Lower leg skin (tissue), 4 donors: ENCODE results near the gene TMEM115. TPM values are rescaled to one million over a fixed set of nuclear protein-coding genes. Genes with fewer than 3 reads are reported as not detected.

Experiments used
- DNase-seq, 2 donors: peaks; one replicate each; pipeline ENCODE4 v3.0.0-alpha.2; 2019; ENCODE audit warnings: low spot score in 2 of 2
- H3K4me3 ChIP-seq: fragments of 200-600 bp; sonication (generic); 2 replicates; pipeline ENCODE4 v1.5.1; 2017; ENCODE audit warnings: mild to moderate bottlenecking, low read depth; ENCODE audit not compliant: poor library complexity, severe bottlenecking
- POLR2A ChIP-seq, 2 donors: fragments of 450-650 bp; IDR thresholded peaks; one replicate each; pipeline ENCODE4 v1.6.1; 2016 to 2017; ENCODE audit warnings: antibody characterized with exemption in 2 of 2, mild to moderate bottlenecking in 1 of 2, moderate library complexity in 1 of 2
- WGBS, 2 donors: methylation state at CpG; one replicate each; pipeline ENCODE4 v1.1.5; 2018; 5-methylcytosine and 5-hydroxymethylcytosine counted together
- intact Hi-C: fragments of 100-400 bp; cut with DNase I; formaldehyde crosslinking; loops from one replicate; pipeline ENCODE4 v1.15.0; 2023; ENCODE audit warnings: low total_unique reads
- total RNA-seq, 4 donors: library from RNA; depleted of rRNA; stranded (reverse); fragments of >200 nt; gene quantifications; one replicate each; pipeline ENCODE4 v1.1.0, GENCODE V29; 2016
- TF ChIP-seq, protein P1 (sequence below), 3 donors: fragments of 450-650 bp; IDR thresholded peaks; one replicate each; pipeline ENCODE4 v1.5.1; 2016; ENCODE audit warnings: antibody characterized with exemption in 3 of 3, mild to moderate bottlenecking in 3 of 3, moderate library complexity in 2 of 3

Gene TMEM115
- total RNA-seq, 4 donors from 2014 or later: 90.5 to 92.7 (median 92.4) TPM

GRCh38 chr3:50370594-50370993, 11.3 kb upstream of the TMEM115 start:
- no peak for TF ChIP-seq POLR2A (IDR thresholded peaks at IDR 0.05)
- TF ChIP-seq, protein P1, sequence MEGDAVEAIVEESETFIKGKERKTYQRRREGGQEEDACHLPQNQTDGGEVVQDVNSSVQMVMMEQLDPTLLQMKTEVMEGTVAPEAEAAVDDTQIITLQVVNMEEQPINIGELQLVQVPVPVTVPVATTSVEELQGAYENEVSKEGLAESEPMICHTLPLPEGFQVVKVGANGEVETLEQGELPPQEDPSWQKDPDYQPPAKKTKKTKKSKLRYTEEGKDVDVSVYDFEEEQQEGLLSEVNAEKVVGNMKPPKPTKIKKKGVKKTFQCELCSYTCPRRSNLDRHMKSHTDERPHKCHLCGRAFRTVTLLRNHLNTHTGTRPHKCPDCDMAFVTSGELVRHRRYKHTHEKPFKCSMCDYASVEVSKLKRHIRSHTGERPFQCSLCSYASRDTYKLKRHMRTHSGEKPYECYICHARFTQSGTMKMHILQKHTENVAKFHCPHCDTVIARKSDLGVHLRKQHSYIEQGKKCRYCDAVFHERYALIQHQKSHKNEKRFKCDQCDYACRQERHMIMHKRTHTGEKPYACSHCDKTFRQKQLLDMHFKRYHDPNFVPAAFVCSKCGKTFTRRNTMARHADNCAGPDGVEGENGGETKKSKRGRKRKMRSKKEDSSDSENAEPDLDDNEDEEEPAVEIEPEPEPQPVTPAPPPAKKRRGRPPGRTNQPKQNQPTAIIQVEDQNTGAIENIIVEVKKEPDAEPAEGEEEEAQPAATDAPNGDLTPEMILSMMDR (IDR thresholded peaks at IDR 0.05): no peak
- intact Hi-C loops: no loop called here
- WGBS, 2 donors: 43 to 45% methylated on average over 14 of the region's 14 CpGs
- H3K4me3 ChIP-seq: no peak overlapping the region
- DNase-seq: no peak

DNA sequence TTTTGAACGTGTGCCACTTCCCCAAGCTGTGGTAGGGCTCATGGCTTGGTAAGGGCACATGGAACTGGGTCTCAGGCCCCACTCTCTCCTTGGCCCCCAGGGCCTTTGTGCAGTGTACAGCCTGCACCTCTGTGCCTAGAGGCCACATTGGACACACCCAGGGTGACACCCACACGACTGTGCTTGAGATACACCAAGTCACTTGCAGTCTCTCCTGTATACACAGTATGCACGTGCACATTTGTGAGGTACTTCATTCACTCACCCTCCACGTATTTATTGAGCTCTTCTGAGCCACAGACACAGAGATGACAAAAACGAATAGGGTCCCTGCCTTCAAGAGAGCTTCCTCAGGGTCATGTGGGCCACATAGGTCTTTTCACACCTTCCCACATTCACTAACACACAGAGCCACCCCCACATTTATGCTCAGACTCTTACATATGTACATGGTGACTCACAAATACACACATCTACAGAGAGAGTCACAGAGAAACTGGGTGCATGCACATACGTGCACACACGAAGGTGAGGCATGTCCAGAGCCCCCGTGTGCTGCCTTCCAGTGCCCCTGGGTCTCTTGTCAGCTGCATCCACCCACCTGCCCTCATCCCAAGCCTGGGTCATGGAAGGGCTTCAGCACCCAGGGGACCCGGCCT, 9.8 kb upstream of the TMEM115 start:
- WGBS, 2 donors: 55 to 67% methylated on average over 9 of the region's 9 CpGs
- TF ChIP-seq, protein P1 (IDR thresholded peaks at IDR 0.05): no peak
- TF ChIP-seq POLR2A (IDR thresholded peaks at IDR 0.05): no peak
- H3K4me3 ChIP-seq: no peak overlapping the region
- intact Hi-C loops: no loop called here
- DNase-seq: no peak

- WGBS, 2 donors: 71 to 79% methylated on average over 5 of the region's 5 CpGs
- intact Hi-C loops: no loop called here
- peak overlapping the region; percentile 32 for H3K4me3 ChIP-seq
- no peak for TF ChIP-seq POLR2A (IDR thresholded peaks at IDR 0.05)
- TF ChIP-seq, protein P1 (IDR thresholded peaks at IDR 0.05): no peak
- no peak for DNase-seq
Observed at GRCh38 chr3:50365842-50366220, 6.5 kb upstream of the TMEM115 start.

DNA sequence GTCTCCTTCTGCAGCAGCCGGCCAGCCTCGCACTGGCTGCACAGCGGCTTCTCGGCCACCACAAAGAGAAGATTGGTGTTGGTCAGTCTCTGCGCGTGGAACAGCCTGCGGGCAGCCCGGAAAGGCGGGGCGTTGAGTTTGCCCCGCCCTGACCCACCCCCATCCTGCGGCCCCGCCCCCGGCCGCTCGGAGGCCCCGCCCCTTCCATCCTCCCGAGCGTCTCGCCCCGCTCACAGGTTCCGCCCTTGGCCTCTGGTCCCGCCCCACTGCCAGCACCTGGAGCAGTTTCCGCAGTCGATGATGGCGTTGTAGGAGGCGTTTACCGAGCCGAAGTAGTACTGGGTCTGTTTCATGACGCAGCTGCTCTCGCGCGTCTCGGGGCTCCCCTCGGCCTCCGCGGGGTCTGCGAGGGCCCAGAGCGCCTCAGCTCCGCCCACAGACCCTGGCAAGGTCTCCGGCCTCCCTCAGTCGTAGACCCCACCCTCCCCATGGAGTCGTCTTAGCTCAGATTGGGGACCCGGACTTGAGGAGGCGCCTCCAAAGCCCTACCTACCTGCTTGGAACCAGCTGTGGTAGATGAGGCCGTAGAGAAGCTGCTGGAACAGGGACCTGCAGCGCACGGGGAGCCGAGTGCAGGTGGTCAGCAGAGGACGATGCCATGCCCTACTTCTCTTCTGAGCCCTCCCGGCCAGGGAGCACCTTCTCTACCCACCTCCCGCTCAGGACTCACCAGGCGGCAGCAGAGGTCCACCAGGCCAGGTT, 5.9 kb upstream of the TMEM115 start:
- TF ChIP-seq, protein P1 (IDR thresholded peaks at IDR 0.05): no peak
- TF ChIP-seq POLR2A (IDR thresholded peaks at IDR 0.05): no peak
- intact Hi-C loops: no loop called here
- peak; percentile 83 to 97 for DNase-seq
- H3K4me3 ChIP-seq: peak overlapping the region; percentile 32
- WGBS, 2 donors: 13 to 14% methylated on average over 20 of the region's 53 CpGs

DNA sequence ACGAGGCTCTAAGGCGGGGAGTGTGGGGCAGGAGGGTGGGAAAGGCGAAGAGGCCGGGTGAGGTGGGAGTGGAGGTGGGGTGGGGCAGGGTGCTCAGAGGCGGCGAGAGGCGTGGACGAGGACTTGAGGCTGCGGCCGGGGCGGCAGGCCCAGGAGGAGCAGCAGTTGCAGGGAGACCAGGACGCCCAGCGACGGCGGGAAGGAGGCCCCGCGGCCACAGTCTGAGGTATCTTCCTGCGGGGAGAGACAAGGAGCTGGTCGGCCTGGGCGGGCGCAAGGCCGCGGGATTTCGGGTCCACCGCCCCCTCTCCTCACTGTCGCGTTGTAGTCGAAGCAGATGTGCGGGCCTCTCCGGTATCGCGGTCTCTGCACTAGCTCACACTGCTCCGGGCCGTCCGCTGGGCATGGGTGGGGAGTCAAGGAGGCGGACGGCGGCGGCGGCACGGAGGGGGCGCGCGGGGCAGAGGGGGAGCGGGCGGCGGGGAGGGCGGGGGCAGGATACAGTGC, 5.3 kb upstream of the TMEM115 start:
- intact Hi-C loops: no loop called here
- H3K4me3 ChIP-seq: peak overlapping the region; percentile 0
- WGBS, 2 donors: 12 to 17% methylated on average over 15 to 42 of the region's 48 CpGs
- DNase-seq: no peak
- no peak for TF ChIP-seq POLR2A (IDR thresholded peaks at IDR 0.05)
- TF ChIP-seq, protein P1 (IDR thresholded peaks at IDR 0.05): no peak
